ENCODE data around the gene SLC44A5.

- TF ChIP-seq, protein P1, sequence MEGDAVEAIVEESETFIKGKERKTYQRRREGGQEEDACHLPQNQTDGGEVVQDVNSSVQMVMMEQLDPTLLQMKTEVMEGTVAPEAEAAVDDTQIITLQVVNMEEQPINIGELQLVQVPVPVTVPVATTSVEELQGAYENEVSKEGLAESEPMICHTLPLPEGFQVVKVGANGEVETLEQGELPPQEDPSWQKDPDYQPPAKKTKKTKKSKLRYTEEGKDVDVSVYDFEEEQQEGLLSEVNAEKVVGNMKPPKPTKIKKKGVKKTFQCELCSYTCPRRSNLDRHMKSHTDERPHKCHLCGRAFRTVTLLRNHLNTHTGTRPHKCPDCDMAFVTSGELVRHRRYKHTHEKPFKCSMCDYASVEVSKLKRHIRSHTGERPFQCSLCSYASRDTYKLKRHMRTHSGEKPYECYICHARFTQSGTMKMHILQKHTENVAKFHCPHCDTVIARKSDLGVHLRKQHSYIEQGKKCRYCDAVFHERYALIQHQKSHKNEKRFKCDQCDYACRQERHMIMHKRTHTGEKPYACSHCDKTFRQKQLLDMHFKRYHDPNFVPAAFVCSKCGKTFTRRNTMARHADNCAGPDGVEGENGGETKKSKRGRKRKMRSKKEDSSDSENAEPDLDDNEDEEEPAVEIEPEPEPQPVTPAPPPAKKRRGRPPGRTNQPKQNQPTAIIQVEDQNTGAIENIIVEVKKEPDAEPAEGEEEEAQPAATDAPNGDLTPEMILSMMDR (IDR thresholded peaks at IDR 0.05; ENCODE audit: borderline replicate concordance, extremely low read depth, low read length, poor library complexity, severe bottlenecking) = no peak
- no peak for TF ChIP-seq EZH2 (IDR thresholded peaks at IDR 0.05; ENCODE audit: borderline replicate concordance, low read depth, low read length, severe bottlenecking)
These were observed 390.8 kb downstream of the SLC44A5 start for GRCh38 chr1:75220072-75220471.
